HAP-1 (cell line): ENCODE data around the gene KRTAP10-8.
A peak's percentile ranks its signal among the peaks of the same experiment; 100 is the strongest.
"Not testable (repeated sequence)": the region's sequence is repeated elsewhere in the genome, so short reads cannot be mapped to it uniquely, and the experiment has no call there.

Source experiments
- DNase-seq, 2 experiments: peaks; one replicate each; pipeline ENCODE4 v3.0.0-alpha.2; 2016 to 2020; ENCODE audit warnings: low spot score in 2 of 2
- H3K27me3 ChIP-seq: fragments of 250-450 bp; sonication (Bioruptor Pico); 2 replicates; pipeline ENCODE4 v1.5.1; 2020; ENCODE audit warnings: low read depth, mild to moderate bottlenecking, moderate library complexity
- H3K36me3 ChIP-seq: fragments of 250-450 bp; sonication (Bioruptor Pico); replicated peaks from 2 replicates; pipeline ENCODE4 v1.5.1; 2020; ENCODE audit warnings: mild to moderate bottlenecking
- H3K4me1 ChIP-seq: fragments of 250-450 bp; sonication (Bioruptor Pico); 2 replicates; pipeline ENCODE4 v1.5.1; 2020; ENCODE audit warnings: mild to moderate bottlenecking
- H3K4me3 ChIP-seq: fragments of 250-450 bp; sonication (Bioruptor Pico); 2 replicates; pipeline ENCODE4 v1.5.1; 2020; ENCODE audit warnings: mild to moderate bottlenecking, moderate library complexity
- H3K9me3 ChIP-seq: fragments of 250-450 bp; sonication (Bioruptor Pico); 2 replicates; pipeline ENCODE4 v1.5.1; 2020; ENCODE audit warnings: mild to moderate bottlenecking, moderate library complexity
- in situ Hi-C: fragments of 300-500 bp; cut with MboI; formaldehyde crosslinking; loops from 3 replicates; pipeline ENCODE4 v1.14.3; 2020; ENCODE audit warnings: low sequenced_read_pairs, inconsistent platforms, mixed read lengths

The KRTAP10-8 gene

DNA sequence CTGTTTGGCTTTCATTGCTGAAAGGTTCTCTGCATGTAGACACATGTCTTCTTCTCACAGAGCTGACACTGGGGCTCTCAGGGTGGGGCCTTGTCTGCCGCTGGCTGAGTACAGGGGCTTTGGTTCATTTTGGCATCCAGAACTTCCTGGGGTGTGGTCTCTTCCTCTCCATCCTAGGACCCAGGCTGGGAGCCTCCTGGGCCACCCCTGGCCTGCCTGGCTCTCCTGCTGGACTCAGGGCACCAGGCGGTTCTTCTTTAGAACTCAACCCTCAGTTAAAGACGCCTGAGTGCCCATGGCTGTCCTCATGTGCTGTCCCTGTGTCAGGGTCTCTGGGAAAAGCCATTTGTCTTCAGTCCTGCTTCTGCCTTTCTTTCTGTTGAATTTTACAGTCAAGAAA is 26.0 kb upstream of the KRTAP10-8 start:
- no peak for DNase-seq
- Histone ChIP-seq H3K9me3 (peaks cover 4% of the 10 kb centered on the region), H3K27me3 (no peaks in the 10 kb centered on the region), H3K4me1 (no peaks in the 10 kb centered on the region), H3K36me3 (no peaks in the 10 kb centered on the region), H3K4me3 (no peak overlapping the region)
- in situ Hi-C loops, result no loop called here

DNA sequence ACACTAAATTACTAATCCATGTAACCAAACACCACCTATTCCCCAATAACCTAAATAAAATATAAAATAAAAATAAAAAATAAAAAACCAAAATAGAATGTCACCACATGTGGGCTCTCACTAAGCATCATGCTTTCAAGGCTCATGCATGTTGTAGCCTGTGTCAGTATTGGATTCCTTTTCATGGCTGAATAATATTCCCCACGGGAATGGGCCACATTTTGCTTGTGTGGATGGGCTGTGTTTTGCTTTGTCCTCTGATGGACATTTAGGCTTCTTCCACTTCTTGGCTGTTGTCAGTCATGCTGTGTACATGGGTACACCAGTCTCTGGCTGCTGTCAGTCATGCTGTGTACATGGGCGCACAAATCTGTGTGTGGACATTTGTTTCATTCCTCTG is 22.8 kb upstream of the KRTAP10-8 start:
- no peak for DNase-seq
- in situ Hi-C loops, result no loop called here
- Histone ChIP-seq H3K4me1 (no peaks in the 10 kb centered on the region), H3K36me3 (no peaks in the 10 kb centered on the region), H3K27me3 (no peaks in the 10 kb centered on the region), H3K4me3 (no peak overlapping the region), H3K9me3 (no peaks in the 10 kb centered on the region; the same call in 1 of the 2 replicates)

DNA sequence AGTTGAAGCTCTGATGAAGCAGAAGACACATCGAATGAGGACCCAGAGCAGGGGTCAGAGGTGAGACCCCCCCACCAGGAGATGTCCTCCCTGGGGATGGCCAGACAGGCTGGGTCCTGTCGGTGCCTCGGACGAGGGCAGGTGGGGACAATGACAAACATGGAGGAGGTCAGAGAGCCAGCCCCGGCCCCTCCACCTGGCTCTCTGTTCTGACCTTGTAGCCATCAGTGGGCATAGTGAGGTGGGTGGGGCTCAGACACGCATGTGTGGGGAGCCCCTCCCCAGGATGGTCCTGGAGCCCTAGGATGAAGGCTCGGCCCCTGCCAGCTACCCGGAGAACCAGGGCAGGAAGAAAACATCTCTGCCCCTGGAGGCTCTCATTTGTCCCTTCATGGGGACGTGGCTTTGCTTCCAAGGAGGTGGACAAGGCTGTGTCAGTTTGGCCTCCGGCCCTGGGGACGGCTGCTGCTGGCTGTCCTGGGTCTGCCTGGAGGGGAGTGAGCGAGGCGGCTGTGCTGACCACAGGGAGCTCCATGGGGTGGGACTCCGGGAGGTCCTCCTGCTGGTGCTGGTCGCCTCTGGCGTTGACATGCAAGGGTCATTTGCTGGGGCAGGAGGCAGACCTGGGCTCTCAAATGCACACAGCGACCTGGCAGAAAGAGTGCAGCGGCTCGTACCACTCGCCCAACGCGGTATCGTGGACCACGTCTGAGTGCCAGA is 22.1 kb upstream of the KRTAP10-8 start:
- Histone ChIP-seq H3K4me1 (no peaks in the 10 kb centered on the region), H3K4me3 (no peak overlapping the region), H3K36me3 (no peaks in the 10 kb centered on the region), H3K27me3 (no peaks in the 10 kb centered on the region), H3K9me3 (no peaks in the 10 kb centered on the region; the same call in 1 of the 2 replicates)
- in situ Hi-C loops, result no loop called here
- no peak for DNase-seq

DNA sequence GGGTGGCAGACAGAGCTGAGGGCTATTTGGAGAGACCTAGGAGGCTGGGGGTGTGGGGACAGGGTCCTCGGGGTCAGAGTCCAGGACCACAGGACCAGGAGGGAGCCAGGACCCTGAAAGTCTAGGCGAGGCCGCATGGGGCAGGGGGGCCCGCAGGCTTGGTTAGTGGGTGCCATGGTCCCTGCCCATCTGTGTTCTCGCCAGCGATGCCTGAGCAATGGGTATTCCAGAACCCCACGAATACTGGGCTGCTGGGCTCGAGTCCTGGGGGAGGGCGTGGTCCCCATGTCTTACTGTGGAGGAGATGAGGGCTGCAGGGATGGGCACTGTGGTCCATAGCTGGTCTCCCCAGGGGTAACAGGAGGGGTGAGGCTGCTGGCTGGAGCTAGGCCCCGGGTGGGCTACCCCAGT is 21.6 kb upstream of the KRTAP10-8 start:
- Histone ChIP-seq H3K4me3 (no peak overlapping the region), H3K4me1 (no peaks in the 10 kb centered on the region), H3K36me3 (no peaks in the 10 kb centered on the region), H3K9me3 (no peaks in the 10 kb centered on the region; the same call in 1 of the 2 replicates), H3K27me3 (no peaks in the 10 kb centered on the region)
- no peak for DNase-seq
- in situ Hi-C loops, result no loop called here

DNA sequence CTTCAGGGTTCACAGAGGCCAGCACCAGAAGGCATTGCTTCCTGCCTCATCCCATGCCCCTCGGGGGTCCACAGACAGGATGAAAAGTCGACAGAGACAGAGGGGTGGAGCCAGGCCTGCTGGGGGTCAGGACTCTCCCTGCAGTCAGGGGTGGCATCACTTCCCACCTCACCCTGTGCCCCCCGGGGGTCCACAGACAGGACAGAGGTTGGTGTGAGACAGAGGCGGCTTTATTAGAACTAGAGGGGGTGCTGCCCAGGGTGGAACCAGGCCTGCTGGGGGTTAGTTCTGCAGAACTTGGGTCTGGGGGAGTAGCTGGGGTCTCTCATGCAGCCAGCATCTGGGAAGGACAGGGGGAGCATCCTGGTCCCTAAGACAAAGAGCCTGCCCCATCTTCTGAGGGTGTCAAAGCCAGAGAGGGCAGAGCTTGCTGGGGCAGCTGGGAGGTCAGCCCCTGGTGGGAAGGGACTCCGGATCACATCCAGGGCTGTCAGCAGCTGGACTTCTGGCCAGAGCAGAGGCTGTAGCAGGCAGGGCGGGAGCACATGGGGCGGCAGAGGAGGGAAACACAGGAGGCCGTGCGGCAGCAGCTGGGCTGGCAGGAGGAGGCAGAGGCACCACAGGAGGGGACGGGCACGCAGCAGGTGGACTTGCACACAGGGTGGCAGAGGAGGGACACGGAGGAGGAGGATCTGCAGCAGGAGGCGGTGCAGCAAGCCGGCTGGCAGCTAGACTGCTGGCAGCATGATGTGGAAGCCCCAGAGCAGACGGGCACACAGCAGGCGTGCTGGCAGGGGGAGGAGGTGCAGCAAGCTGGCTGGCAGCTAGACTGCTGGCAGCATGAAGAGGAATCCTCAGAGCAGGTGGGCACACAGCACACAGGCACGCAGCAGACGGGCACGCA is 20.7 kb upstream of the KRTAP10-8 start:
- in situ Hi-C loops, DNase-seq, H3K36me3 ChIP-seq, H3K4me1 ChIP-seq, H3K27me3 ChIP-seq, H3K4me3 ChIP-seq, H3K9me3 ChIP-seq: not testable (repeated sequence)

DNA sequence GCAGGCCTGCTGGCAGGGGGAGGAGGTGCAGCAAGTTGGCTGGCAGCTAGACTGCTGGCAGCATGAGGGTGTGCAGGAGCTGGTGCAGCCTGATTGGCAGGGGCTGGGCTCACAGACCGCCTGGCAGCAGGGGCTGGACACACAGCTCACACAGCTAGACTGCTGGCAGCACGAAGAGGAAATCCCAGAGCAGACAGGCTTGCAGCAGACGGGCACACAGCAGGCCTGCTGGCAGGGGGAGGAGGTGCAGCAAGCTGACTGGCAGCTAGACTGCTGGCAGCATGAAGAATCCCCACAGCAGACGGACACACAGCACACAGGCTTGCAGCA is 20.1 kb upstream of the KRTAP10-8 start:
- H3K4me1 ChIP-seq, H3K9me3 ChIP-seq, H3K36me3 ChIP-seq, DNase-seq, H3K4me3 ChIP-seq, in situ Hi-C loops, H3K27me3 ChIP-seq: not testable (repeated sequence)

DNA sequence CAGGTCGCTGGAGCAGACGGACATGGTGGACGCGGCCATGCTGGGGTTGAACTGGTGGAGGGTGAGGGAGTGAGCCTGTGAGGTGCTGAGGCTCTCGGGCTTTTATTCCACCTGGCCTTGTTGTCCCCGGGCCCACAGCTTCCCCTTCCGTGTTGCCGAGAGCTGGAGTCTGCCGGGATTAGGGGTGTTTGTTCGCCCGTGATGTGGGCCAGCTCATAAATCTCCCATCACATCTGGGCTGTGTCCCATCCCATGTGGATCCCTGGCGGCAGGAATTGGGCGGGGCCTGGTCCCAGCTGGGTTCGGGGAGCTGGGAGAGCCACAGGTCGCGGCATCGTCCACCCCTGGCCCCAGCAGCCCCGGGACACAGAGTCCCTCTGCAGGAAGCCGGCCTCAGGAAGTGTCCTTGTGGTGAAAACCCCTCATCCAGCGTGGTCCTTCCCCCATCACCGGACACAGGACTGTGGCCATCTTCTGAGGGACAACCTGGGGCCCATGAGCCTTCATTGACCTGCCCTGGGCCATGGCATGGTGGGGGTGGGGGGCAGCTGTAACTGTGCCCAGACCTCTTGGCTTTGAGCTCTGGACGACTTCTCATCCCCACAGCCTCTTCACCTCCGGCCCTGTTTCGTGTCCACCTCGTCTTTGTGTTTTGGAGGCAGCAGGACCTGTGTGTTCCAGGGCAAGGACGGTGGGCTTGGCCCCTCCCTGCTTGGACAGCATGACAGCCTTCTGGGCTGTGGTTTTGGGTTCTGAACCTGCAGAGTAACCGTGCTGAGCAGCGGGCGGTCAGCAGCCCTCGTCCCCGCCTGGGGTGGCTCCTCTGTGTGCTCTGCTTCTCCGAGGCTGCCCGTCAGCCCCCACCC is 19.2 kb upstream of the KRTAP10-8 start, which contains the start of gene KRTAP10-6:
TSS of gene KRTAP10-6 (minus strand) at position 60 of the 866 bp plus-strand sequence. CDS start at position 39, 21 bp downstream.
- no peak for DNase-seq
- in situ Hi-C loops, result no loop called here
- Histone ChIP-seq H3K27me3 (0 out of 2 replicates have a peak, but pooled peaks cover 4% of the 10 kb centered on the region), H3K9me3 (no peaks in the 10 kb centered on the region), H3K36me3 (no peaks in the 10 kb centered on the region), H3K4me1 (no peaks in the 10 kb centered on the region), H3K4me3 (no peak within 1 kb of the TSS)

DNA sequence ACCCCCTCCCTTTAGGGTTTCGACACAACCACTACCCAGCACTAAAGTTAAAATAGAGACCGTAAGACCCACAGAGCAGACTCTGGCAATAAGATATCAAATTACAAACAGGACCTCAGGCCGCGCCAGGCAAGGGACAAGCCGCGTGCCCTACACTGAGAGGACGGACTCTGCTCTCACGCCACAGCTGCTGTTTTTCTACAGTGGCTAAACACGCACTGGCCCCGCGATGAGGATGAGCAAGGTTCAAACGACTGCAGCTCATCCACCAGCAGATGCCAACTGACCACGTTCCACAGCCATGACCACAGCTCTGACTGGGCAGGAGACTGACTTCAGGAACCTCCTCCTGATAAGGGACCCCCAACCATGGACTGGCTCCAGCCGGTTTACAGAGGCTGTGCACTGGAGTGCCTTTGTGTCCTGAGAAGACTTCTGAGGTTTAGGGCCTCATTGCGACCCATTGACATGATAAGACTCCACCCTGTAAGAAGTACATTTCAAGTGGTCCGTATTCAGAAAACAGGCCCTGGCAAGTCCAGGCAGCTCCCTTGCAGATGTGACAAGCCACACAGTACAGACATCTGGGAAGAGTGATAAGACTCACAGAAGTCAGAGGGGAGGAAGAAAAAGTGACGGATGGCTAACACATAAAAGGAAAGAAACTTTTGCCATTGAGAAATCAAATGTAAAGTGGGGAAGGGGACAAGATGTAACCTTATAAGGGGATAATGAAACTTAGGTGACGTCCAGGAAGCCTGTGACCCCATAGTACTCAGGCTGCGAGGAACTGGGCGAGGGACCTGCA is 18.1 kb upstream of the KRTAP10-8 start:
- Histone ChIP-seq H3K9me3 (no peaks in the 10 kb centered on the region), H3K4me3 (no peak overlapping the region), H3K27me3 (0 out of 2 replicates have a peak, but pooled peaks cover 4% of the 10 kb centered on the region), H3K4me1 (no peaks in the 10 kb centered on the region), H3K36me3 (no peaks in the 10 kb centered on the region)
- in situ Hi-C loops, result no loop called here
- DNase-seq, result no peak

DNA sequence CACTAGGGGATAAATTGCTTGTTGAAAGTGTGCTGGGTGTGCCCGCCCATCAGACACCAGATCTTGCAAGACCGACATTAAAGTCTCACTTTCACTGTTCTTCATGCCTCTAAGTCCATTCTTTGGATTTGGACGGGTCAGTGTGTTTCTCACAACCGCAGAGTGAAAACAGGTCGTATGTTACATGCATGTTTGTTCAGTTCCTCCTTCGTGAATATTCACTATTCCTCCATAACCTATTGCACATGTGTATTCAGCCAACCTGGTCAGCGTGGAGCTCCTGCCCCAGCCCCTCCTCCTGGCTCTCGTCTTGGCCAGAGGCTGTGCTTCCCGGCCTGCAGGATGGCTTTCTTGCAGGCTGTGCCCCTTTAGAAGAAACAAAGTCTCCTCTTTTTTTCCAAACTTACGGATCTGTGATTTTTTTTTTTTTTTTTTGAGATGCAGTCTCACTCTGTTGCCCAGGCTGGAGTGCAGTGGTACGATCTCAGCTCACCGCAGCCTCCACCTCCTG is 17.4 kb upstream of the KRTAP10-8 start:
- H3K4me1 ChIP-seq, result no peaks in the 10 kb centered on the region
- no peak overlapping the region for H3K4me3 ChIP-seq
- H3K27me3 ChIP-seq, result 0 out of 2 replicates have a peak, but pooled peaks cover 4% of the 10 kb centered on the region
- DNase-seq, result no peak
- no peaks in the 10 kb centered on the region for H3K9me3 ChIP-seq
- no peaks in the 10 kb centered on the region for H3K36me3 ChIP-seq
- in situ Hi-C loops, result no loop called here

DNA sequence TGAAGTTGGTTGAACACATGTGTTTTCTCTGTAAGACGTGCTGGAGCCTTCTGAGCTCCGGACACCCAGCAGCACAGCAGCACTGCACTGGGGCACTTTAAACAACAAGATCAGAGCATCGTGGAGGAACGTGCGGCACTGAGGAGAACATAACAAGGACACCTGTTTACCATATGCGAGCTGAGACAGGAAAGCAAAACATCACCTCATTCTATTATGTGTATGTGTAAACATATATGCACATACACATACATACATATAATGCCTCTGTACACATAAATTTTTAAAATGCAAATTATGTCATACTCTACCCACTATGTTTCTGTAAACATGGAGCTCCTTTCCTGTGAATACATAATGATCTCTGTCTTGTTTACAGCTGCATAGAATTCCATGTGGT is 16.4 kb upstream of the KRTAP10-8 start:
- Histone ChIP-seq H3K9me3 (no peaks in the 10 kb centered on the region), H3K4me3 (no peak overlapping the region), H3K36me3 (no peaks in the 10 kb centered on the region), H3K27me3 (0 out of 2 replicates have a peak, but pooled peaks cover 4% of the 10 kb centered on the region), H3K4me1 (no peaks in the 10 kb centered on the region)
- DNase-seq, result no peak
- in situ Hi-C loops, result no loop called here

DNA sequence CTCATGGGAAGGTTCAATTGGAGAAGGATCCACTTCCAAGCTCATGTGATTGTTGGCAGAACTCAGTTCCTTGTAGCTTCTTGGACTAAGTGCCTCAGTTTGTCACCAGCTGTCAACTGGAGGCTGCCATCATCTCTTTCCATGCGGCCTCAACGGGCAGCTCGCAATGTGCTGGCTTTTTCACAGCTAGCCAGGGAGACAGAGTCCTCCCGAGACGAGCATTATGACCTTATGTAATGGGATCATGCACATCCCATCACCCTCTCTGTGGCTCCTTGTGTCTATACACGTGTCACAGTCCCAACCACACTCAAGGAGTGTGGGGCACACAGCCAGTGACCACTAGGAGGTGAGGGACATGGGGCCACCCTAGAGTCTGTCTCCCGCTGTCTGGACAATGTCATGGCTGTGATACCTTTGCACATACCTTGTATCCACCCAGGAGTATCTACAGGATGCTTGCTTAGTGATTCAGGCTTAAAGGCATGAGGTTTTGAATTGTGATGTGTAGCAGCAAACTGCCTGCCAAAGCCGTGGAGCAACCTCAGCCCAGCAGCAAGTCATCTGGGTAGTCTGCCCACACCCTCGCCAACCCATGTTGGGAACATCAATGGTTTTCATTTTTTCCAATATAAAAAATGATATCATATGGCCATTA is 15.7 kb upstream of the KRTAP10-8 start:
- no peak overlapping the region for H3K4me3 ChIP-seq
- no peaks in the 10 kb centered on the region for H3K4me1 ChIP-seq
- DNase-seq, result no peak
- 0 out of 2 replicates have a peak, but pooled peaks cover 4% of the 10 kb centered on the region for H3K27me3 ChIP-seq
- in situ Hi-C loops, result no loop called here
- H3K9me3 ChIP-seq, result no peaks in the 10 kb centered on the region
- no peaks in the 10 kb centered on the region for H3K36me3 ChIP-seq

DNA sequence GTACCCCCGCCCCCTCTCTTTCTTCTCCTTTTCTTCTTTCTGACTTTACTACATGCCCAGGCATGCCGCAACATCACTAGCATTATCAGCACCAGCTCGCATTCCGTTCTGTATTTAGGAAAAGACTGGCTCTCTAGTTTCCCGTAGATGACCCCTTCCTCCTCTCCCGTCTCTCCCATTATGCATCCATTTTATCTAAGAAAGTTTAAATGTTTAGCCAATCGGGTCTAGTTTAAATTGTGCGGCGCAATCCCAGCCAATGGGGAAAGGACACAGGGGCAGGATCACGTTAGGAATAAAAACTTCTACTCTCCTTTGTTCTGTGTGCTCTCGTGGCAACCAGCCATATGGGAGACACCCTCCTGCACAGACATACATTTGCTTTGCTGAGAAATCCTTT is 13.8 kb upstream of the KRTAP10-8 start:
- in situ Hi-C loops, result no loop called here
- no peaks in the 10 kb centered on the region for H3K36me3 ChIP-seq
- DNase-seq, result peak; percentile 16 to 37
- no peaks in the 10 kb centered on the region for H3K4me1 ChIP-seq
- no peak overlapping the region for H3K4me3 ChIP-seq
- H3K9me3 ChIP-seq, result no peaks in the 10 kb centered on the region
- H3K27me3 ChIP-seq, result 0 out of 2 replicates have a peak, but pooled peaks cover 4% of the 10 kb centered on the region
